Measurements from ENCODE around the gene ALDH3B2. TPM values are rescaled to one million over a fixed set of nuclear protein-coding genes. Genes with fewer than 3 reads are reported as not detected.

Gene ALDH3B2
- total RNA-seq: not detected in 2 replicates

GRCh38 chr11:67674442-67674871 lies at the start of gene ALDH3B2:
Gene ALDH3B2, minus strand, starts transcription at chr11:67674623. Its CDS starts 7,688 bp downstream, at chr11:67666935.

GRCh38 chr11:67639438-67639859 lies 35.0 kb downstream of the ALDH3B2 start, which contains the start of gene TBX10:
Gene TBX10, minus strand, starts transcription at chr11:67639763. Its CDS starts 291 bp downstream, at chr11:67639472.

GRCh38 chr11:67629386-67630227 lies 44.8 kb downstream of the ALDH3B2 start, which contains the start of gene NUDT8:
Gene NUDT8, minus strand, starts transcription at chr11:67629937. Its CDS starts 26 bp downstream, at chr11:67629911.

Other genes starting within 250 kb of the ALDH3B2 start
- gene RPS6KB2, start 246.1 kb downstream of the ALDH3B2 start, total RNA-seq: 29.6 and 50.6 TPM in 2 replicates
- 0.19 and 0.28 TPM in 2 replicates for gene PTPRCAP, start 236.9 kb downstream of the ALDH3B2 start, total RNA-seq
- gene CORO1B, start 231.1 kb downstream of the ALDH3B2 start, total RNA-seq: 90.7 and 149 TPM in 2 replicates
- not detected in 2 replicates for gene GPR152, start 221.9 kb downstream of the ALDH3B2 start, total RNA-seq
- 0.28 and 0.38 TPM in 2 replicates for gene CABP4, start 219.3 kb downstream of the ALDH3B2 start, total RNA-seq
- 20.3 and 30.7 TPM in 2 replicates for gene TMEM134, start 205.4 kb downstream of the ALDH3B2 start, total RNA-seq
- gene AIP, start 191.6 kb downstream of the ALDH3B2 start, total RNA-seq: 69.1 and 75.7 TPM in 2 replicates
- 16.1 and 18.3 TPM in 2 replicates for gene PITPNM1, start 169.3 kb downstream of the ALDH3B2 start, total RNA-seq
- 16.6 and 20.9 TPM in 2 replicates for gene CDK2AP2, start 166.5 kb downstream of the ALDH3B2 start, total RNA-seq
- not detected in 2 replicates for gene CABP2, start 151.2 kb downstream of the ALDH3B2 start, total RNA-seq
- gene GSTP1, start 90.8 kb downstream of the ALDH3B2 start, total RNA-seq: 709 and 1,193 TPM in 2 replicates
- 142 and 188 TPM in 2 replicates for gene NDUFV1, start 67.7 kb downstream of the ALDH3B2 start, total RNA-seq
- gene NUDT8, start 44.7 kb downstream of the ALDH3B2 start, total RNA-seq: 2.5 and 8.8 TPM in 2 replicates
- gene TBX10, start 34.9 kb downstream of the ALDH3B2 start, total RNA-seq: not detected in 2 replicates
- gene ACY3, start 23.9 kb downstream of the ALDH3B2 start, total RNA-seq: not detected in 2 replicates